PFSK-1 (cell line): Measurements from ENCODE around the gene PALM2AKAP2.

Experiments used
- FOXP2 ChIP-seq: optimal IDR thresholded peaks from 2 replicates; pipeline ENCODE3; 2011; ENCODE audit warnings: borderline replicate concordance, control low read depth, inconsistent platforms; ENCODE audit not compliant: insufficient read depth; ENCODE audit errors: extremely low read length, extremely low read depth
- POLR2AphosphoS5 ChIP-seq: IDR thresholded peaks from 2 replicates; pipeline ENCODE4 v1.6.1; 2012; ENCODE audit warnings: low read depth, mild to moderate bottlenecking, control low read depth, low read length, moderate library complexity
- REST ChIP-seq, 2 experiments: IDR thresholded peaks; 2 replicates each; pipeline versions ENCODE4 v1.6.1 to v1.8.0; 2011 to 2012; ENCODE audit warnings: low read depth in 2 of 2, low read length in 2 of 2, control low read depth in 1 of 2, inconsistent platforms in 1 of 2, mild to moderate bottlenecking in 1 of 2, moderate library complexity in 1 of 2; ENCODE audit not compliant: insufficient read depth in 1 of 2
- SIN3A ChIP-seq: IDR thresholded peaks from 2 replicates; pipeline ENCODE4 v1.6.1; 2012; ENCODE audit warnings: mild to moderate bottlenecking, low read length, moderate library complexity, borderline replicate concordance; ENCODE audit not compliant: insufficient read depth
- TAF1 ChIP-seq: IDR thresholded peaks from 2 replicates; pipeline ENCODE4 v1.6.1; 2012; ENCODE audit warnings: low read length, control low read depth, borderline replicate concordance; ENCODE audit not compliant: insufficient read depth

- TF ChIP-seq POLR2AphosphoS5 (no peak), REST (IDR thresholded peaks at IDR 0.05; ENCODE audit: insufficient read depth in 1 of 2, low read depth in 2 of 2, low read length in 2 of 2) (no peak), TAF1 (no peak), SIN3A (no peak), FOXP2 (no peak)
Observed at GRCh38 chr9:109805050-109805449, 25.1 kb downstream of the PALM2AKAP2 start.
